DMS153 treated with DMSO at 0.1 percent for 48 hours (cell line): ENCODE results near the gene SPAG9.

Source experiments
- DNase-seq: peaks from one replicate; lab custom pipeline; 2025; ENCODE audit not compliant: unreplicated experiment; lab: John Stamatoyannopoulos, UW

SPAG9 gene

DNA sequence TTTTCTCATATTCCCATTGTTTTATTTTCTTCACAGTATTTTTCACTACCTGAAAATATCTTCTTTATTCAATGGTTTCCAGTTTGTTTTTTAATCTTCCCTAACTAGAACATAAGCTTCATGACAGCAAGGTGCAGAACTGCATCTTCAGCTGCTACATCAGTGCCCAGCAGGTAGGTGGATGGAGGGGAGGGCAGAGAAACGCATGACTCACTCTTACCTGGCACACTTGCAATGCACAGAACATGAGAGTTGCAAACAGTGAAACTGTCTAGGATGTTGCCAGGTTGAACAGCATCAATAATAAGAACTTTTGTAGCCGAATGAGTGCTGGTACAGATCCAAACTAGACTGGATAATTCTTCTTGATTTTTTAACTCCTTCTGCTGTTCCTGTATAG is 127.1 kb downstream of the SPAG9 start:
- no peak for DNase-seq

DNA sequence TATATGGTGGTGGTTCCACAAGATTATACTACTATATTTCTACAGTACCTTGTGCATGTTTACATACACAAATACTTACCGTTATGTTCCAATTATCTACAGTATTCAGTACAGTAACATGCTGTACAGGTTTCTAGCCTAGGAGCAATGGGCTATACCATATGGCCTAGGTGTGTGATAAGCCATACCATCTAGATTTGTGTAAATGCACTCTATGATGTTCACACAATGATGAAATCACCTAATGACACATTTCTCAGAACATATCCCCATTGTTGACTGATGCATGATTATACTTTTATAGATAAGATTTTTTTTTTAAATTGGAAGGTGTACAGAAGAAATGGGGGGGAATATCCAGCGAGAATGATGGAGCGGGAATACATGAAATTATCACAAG is 131.5 kb downstream of the SPAG9 start:
- DNase-seq = no peak

DNA sequence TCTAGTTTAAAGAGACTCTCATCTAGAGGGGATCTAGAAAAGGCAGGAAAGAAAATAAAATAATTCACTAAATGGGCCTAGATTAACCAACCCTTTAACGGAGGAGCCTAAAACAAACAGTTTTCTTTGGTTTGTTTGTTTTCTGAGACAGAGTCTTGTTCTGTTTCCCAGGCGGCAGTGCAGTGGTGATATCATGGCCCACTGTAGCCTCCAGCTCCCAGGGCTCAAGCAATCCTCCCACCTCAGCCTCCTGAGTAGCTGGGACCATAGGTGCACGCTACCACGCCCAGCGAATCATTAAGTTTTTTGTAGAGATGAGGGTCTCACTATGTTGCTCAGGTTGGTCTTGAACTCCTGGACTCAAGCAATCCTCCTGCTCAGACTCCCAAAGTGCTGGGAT is 132.2 kb downstream of the SPAG9 start:
- DNase-seq = no peak

DNA sequence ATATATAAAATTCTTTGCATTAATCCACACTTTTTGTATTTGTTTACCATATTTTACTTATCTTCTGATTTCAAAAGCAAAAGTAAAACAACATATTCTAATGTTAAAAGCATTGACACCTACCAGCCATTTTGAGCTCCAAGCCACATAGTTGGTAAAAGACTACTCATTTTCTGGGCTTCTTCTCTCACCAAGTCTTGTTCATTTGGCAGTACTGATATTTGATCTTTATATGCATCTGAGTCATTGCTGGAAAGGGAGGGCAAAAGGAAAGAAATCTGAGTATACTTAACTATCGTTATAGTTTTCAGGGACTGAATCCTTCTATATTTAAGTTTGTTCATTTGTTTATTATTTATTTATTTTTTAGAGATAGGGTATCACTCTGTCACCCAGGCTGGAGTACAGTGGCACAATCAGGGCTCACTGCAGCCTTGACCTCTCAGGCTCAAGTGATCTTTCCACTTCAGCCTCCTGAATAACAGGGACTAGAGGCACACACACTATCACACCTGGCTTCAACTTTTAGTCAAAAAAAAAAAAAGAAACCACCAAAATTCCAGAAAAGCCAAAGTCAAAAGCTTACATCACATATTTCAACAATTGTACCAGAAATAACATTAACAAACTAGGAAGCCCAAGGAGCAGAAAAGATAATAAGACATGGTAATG is 133.5 kb downstream of the SPAG9 start:
- no peak for DNase-seq

DNA sequence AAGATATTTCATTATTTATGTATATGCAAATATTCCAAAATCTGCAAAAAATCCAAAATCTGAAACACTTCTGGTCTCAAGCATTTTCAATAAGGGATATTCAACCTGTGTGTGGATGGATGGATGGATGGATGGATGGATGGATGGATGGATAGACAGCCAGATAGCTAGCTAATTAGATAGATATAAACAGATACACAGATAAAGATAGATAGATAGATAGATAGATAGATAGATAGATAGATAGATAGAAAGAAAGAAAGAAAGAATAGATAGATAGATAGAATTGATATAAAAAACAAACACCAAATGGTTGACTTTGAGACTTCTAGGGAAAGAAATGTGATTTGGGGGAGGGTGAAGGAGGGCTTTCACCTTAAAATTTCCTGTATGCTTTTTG is 139.4 kb downstream of the SPAG9 start:
- no peak for DNase-seq

DNA sequence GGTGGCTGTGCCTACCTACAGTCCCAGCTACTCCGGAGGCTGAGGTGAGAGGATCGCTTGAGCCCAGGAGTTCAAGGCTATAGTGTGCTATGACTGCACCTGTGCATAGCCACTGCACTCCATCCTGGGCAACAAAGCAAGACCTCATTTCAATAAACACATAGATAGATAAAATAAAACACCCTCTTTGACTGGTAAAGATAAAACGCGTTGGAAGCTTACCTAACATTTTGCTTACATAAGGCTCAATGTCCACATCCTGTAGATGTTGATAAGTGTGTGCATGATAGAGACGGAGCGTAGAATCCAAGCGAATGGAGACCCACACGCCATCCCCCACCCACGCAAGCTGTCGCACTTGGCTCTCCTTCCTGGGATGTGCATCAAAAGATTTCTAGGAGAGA is 141.1 kb downstream of the SPAG9 start:
- no peak for DNase-seq

DNA sequence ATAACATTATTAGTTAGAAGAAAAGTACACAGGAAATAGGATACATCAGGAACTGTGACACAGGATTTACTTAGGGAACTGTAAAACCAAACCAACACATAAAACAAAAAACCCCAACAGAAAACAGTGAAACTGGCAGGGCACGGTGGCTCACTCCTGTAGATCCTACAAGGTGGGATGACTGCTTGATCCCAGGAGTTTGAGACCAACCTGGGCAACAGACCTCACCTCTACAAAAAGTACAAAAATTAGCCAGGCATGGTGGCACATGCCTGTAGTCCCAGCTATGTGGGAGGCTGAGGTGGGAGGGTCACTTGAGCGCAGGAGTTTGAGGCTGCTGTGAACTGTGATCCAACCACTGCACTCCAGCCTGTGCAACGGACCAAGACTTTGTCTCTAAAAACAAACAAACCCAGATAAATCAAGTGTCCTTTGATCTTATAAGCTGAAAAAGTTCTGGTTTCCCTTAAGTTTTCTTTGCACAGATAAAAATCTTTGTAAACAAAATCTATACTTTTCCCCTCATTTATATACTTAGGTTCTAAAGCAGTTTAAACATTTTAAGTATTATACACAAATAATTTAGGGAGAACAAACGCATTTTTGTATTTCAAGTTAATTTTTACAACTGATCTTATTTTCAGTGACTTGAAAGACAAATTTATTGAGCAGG is 143.0 kb downstream of the SPAG9 start:
- DNase-seq = no peak

DNA sequence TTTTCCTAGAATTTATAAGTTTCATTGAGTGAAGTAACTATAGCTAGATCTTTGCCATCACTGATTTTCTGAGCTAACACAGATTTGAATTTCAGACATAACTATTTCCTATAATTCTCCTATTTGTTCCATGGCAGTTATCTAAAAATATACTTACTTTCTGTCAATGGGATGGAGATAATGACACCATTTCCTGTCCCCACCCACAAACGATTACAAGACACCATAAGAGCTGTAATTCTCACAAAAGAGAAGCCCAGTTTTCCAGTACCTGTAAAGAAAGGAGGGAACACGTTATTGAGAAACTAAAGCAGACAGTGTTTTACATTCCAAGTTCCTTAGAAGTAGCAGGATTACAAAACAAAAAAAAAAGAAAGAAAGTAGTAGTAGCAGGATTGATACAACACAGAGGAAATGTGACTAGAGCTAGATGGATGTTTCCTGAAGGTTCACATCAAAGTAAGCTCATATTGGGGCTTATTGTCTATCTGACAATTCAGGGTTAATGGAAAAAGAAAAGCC is 143.7 kb downstream of the SPAG9 start:
- no peak for DNase-seq

DNA sequence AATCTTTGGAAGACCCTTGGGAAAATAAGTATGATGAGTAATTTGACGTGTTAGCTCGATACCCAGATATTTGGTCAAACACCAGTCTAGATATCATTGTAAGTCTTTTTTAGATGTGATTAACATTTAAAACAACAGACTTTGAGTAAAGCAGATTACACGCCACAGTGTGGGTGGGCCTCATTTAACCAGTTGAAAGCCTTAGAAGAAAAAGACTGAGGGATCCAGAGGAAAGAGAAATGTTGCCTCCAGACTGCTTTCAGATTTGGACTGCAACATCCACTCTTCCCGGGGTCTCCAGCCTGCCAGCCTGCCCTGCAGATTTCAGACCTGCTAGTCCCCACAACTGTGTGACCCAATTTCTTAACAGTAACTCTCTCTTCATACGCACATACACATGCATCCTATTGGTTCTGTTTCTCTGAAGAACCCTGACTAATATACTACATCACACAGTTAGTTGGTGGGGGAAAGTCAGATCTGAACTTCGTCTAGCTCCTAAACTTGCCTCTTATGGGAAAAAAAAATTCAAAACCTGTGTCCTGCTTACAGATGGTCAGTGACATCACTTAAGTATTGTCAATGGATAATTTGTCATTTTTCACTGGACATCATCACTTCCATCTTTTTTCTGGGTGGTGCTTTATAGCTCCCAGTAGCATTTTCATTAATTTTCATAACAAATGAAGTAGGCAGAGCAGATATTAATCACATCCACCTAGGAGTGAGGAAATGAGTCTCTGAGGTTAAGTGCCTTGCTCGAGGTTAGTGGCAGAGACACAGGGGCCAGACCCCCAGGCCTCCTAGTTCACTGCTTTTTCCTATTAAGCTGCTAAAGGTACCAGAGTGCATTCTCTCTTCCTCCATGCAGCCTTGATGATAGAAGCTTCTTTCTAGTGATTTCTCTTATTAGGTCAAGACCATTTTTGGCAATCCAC is 146.8 kb downstream of the SPAG9 start:
- no peak for DNase-seq

DNA sequence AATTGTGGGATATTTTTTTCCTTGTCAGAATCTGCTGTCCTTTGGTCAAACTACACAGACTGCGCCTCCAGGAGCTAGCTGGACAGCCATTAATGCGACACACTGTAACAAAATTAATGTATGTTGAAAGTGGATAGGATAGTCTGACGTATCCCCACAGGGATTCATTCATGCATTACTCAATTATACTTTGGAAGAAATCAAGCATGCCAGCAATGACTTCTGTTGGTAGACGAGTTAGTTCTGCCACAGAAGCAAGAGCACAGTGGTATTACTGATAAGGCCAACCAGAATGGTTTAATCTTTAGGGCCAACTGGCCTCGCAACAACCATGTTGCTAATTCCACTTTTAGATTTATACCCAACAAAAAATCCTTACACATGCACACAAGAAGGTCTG is 148.1 kb downstream of the SPAG9 start:
- no peak for DNase-seq

DNA sequence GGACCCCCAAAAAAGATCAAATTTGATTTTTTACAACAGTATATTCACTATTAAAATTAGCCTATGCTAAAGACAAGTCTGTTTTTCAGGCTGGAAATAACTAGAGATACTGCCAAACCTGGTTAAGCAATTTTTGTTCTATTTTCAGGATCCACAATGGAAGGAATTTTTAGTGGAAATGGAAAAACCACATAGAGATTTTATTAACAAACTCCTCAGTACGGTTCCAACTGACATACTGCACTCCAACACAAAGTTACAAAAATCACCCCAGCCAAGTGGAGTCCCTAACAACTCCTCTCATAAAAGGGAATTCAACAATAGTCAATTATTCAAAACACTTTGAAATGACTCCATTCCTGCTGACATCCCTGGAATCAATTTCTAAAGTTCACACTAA is 152.9 kb downstream of the SPAG9 start:
- DNase-seq = no peak

DNA sequence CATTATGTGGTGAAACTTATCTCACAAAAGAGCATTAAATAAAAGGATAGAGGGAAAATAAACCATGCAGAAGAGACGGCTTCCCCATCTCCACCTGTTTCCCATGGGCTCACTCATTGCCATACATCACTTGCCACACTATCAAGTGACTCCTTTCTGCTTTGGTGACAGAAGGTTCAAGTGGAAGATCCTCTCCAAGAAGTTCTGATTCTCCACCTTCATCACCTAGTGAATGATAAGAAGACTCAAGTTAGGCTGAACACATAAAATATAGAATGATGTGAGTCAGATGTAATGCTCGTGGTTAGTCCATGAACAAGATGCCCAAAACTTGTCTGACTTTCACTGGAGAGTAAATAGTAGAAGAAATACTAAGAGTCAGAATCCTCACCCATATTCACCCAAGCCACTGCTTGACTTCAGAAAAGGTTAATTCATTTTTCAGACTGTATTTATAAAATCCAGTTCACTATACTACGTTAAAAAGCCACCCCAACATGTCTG is 154.5 kb downstream of the SPAG9 start:
- DNase-seq = no peak

DNA sequence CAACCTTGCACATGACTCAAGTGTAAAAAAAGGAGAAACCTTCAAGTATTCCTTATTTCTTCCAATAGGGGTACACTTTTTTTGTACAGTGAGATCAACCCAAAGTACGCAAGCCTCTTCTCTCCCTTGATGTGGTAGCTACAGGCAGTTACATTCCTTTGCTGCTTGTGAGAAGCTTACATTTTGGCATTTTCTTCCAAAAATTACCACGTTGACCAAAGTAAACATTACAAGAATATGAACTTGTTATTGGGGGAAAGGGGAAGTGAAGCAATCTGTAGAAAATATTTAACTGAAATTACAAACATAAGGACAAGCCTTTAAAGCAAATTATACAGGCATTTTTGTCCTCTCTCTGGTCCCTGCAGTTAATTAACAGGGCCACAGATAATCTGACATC is 157.5 kb downstream of the SPAG9 start:
- DNase-seq = no peak

DNA sequence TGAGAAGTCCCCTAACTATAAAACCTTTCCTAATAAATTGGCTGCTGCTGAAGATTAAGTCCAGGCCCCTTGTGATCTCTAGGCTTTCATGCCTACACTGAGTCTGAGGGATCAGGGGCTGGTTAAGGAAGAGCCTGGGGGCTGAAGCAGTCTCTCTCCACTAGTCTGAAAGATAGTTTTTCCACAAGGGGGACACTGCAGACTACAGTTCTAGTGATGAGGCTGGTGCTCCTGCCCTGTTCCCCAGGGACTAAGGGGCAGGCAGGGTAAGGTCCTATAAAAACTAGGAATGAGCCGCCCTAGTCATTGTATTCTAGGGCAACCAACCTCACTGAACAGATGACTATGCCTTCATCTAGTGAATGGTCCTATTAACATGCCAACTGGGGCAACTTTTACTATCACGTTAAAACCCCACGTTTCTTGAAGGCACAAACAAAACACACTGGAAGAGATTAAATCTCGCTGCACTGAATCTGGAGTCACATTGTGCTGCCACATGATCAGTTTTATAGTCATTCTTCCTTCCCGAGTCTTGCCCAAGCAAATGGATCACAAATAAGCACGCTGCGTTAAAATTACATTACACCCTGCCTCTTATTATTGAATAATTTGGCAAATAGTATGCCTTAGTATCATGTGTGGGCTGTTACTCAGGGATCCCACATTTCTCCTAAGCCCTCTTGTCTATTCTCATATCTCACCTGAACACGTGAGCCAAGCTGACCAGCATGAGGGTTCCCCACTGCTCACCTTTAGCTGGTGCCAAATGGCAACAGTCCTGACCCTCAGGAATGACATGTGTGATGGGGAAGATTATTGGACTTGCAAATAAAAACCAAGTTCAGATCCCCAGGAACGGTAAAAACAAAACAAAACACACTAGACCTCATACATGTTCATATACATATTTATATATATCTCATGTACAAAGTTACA is 159.1 kb downstream of the SPAG9 start:
- DNase-seq = no peak

DNA sequence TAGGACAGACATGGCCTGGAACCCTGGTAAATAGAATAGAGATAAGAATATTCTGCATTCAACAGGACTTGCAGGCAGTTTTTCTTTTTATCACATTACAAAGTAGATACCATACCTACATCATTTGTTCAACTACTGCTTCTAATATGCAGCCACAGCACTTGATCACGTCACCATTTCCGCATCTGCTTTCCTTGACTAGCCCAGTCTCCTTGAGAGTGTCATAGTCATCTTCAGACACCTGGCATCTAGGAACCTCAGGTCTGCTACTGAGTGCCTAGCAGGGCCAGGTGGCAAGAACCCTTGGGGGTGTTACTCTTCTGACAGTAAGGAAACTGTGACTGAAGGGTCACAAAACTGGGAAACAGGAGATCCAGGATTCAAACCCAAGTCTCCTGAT is 161.3 kb downstream of the SPAG9 start:
- no peak for DNase-seq

DNA sequence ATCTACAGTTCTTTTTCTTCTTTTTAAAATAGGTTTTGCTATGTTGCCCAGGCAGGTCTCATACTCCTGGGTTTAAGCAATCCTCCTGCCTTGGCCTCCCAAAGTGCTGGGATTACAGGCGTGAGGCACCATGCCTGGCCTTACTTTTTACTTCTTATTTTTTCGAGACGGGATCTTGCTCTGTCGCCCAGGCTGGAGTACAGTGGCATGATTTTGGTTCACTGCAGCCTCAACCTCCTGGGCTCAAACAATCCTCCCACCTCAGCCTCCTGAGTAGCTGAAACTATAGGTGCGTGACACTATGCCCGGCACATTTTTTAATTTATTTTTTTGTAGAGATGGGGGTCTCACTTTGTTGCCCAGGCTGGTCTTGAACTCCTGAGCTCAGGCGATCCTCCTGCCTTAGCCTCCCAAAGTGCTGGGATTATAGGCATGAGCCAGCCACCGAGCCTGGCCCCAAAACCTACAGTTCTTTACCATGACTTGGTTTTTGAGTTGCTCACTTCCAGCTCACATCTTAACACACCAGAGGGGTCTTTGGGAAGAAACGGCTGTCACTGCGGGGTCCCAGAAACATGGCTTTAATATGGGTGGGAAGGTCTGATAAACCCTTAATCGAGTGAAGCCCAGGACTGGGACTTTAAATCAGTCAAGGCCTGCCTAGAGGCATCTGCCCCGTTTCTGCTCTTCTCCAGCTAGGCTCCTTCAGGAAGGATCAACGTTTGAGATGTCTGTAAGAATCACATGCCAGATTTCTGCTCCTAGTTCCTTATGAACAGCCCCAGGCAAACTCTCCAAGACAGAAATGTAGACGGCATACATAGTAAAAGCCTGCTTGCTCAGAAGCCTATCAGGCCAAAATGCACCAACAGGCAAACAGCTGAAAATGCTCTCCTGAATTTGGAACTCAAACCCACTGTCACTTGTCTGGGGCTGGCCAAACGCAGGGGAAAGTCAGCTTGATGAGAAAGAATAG is 162.8 kb downstream of the SPAG9 start:
- DNase-seq = no peak

DNA sequence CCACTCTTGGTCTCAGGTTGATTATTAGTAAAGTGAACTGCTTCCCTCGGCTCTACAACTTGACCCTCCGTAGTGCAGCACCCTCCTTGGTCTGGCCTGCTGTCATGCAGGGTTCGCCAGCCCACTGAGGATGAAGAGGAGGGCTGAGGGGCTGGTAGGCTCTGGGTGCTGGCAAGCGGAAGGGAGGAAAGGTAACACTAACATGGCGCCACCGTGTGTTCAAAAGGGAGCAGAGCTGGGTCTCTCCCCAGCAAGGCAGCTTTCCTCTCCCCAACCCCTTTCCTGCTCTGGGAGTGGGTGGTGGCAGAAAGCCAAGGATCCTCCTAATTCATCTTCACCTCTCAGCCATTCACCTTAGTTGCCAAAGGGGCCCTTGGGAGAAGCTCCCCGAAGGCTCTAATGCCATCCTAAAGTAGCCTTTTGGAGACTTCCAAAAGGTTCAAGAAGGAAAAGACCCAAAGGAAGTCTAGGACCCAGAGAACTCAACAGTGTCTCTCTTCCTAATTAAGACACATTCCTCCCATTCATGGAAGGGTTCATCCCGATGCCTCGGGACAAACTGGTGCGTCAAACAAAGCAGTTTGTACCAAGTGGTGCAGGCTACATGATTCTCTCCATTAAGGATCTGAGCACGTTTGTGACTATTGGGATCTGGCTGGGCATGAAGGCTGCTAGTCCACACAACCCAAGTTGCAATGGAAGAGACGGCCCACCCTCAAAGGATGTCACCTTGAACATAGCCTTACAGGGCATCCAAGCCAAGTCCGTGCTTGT is 163.7 kb downstream of the SPAG9 start:
- DNase-seq = peak; percentile 39

DNA sequence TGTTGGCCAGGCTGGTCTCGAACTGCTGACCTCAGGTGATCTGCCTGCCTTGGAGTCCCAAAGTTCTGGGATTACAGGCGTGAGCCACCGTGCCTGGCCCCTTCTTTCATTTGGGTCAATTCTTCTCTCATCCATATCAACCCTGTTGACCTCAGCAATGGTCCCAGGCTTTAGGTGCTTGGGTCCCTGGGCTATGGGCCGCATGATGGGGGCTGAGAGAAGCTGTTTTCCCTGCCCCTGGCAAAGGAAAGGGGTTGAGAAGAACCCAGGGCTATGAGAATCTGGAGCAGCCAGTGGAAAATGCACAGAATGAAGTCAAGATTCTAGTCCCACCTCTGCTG is 164.3 kb downstream of the SPAG9 start:
- no peak for DNase-seq

DNA sequence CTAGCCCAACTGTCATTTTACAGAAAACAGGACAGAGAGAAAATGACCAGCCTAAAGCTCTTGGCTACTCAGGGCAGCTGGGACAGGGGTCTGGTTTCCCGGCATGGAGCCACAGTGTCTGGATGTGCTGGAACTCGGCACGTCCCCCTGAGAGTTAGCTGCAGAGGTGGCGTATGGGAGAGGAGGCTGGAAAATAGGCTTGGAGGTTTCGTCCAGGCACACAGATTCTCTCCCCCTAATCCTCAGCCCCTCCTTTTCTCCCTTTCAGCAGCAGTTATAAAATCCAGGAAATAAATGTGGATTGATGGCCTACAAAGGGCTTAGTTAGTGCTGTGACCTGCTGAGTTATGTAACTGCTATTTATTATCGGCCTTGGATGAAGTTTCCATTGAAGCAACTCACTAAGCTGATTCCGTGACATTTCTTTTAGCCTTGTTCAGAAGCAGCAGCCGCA is 165.0 kb downstream of the SPAG9 start:
- DNase-seq = no peak
